SHP77 treated with DMSO at 0.1 percent for 48 hours (cell line): ENCODE results near the gene VAV2.

Source experiments
- DNase-seq: peaks from one replicate; lab custom pipeline; 2025; lab: John Stamatoyannopoulos, UW

VAV2 gene

GRCh38 chr9:133740911-133741310 lies 251.2 kb downstream of the VAV2 start:
- no peak for DNase-seq

- no peak for DNase-seq
These were observed 252.5 kb downstream of the VAV2 start for GRCh38 chr9:133739408-133740280.

- no peak for DNase-seq
These were observed 253.4 kb downstream of the VAV2 start for GRCh38 chr9:133738640-133739225.

DNA sequence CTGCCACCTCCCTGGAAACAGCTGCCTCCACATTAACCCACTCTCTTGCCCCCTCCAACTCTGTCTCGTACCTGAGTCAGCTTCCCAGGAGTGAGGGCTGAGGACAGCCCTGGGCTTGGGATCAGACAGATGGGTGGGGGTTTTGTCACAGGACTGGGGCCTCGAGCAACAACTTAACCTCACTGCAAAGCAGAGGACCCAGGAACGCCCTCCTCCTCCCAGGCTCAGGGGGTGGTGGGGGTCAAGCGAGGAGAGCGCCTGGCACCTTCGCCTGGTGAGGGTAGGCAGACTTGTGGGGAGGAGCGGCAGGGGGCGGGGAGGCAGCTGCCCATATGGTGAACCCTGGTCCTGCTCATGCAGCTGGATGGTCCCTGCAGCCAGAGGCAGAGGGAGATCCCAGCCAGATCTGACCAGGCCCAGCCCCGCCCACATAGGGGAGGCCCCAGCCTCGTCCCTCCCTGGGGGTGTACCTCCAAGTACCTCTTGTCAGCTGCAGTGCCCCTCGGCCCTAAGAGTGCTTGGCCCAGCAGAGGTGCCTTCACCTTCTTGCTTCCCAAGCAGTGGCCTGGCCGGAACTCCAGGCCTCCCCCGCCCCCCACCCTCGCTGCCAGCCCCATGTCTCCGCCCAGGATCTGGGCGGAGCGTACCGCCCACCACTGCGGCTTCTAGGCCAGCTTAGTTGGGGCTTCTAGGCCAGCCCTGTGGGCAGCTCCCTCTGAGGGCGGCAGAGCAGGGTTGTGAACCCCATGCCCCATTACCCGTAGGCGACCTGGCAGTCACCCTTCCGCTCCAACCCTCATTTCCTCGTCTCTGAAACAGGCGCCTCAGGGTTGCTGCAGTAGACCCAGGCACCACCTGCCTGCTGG lies 254.1 kb downstream of the VAV2 start, which contains the start of gene SARDH:
TSS of gene SARDH (minus strand) at position 579 of the 866 bp plus-strand sequence. CDS start 4,179 bp downstream, outside the sequence.
- DNase-seq: peak; percentile 43

DNA sequence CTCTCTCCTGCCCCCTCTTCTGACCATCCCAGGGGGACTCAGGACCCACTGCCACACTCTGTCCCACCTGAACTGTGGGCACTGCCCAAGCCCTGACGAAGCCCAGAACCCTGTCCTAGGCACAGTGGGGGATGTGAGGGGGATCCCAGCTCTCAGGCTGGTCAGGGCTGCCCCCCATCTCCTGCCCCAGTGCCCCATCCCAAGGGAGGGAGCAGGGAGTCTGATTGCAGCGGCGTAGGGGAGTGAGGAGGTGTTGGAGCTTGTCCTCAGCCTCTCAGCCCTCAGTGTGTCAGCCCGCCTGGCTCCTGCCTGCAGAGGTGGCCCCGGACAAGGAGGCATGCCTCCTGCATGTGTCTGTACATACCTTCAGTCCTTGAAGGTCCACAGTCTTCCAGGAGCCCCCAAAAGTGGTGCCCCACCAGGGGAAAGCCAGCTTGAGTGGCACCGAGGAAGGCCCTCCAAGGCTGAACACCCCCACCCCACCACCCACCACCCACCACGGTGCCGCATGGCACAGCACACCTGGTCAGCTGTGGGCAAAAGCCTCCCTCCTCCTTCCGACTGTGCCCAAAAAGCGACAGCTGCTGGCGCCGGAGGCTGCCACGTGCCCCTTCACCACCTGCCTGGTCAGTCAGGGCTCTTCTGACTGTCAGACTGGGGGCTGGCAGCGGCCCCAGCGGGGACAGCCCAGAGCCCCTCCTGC lies 254.9 kb downstream of the VAV2 start:
- peak; percentile 37 for DNase-seq

- DNase-seq: no peak
These were observed 256.2 kb downstream of the VAV2 start for GRCh38 chr9:133735931-133736330.

DNA sequence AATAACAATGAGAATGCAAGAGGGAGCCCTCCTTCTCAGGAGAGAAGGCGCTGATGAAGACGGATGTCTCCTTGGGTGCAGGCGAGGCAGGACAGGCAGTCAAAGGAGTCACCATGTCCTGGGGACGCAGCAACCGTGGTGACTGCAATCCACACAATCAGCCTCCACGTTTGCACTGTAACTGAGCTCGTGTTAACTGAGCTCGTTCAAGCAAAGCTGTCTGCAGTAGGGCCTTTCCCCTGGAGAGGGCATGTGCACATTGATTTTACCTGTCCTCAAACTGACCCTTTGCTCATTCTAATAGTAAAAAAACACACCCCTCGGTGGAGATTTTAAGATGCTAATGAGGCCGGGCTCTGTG lies 256.7 kb downstream of the VAV2 start:
- DNase-seq: no peak

DNA sequence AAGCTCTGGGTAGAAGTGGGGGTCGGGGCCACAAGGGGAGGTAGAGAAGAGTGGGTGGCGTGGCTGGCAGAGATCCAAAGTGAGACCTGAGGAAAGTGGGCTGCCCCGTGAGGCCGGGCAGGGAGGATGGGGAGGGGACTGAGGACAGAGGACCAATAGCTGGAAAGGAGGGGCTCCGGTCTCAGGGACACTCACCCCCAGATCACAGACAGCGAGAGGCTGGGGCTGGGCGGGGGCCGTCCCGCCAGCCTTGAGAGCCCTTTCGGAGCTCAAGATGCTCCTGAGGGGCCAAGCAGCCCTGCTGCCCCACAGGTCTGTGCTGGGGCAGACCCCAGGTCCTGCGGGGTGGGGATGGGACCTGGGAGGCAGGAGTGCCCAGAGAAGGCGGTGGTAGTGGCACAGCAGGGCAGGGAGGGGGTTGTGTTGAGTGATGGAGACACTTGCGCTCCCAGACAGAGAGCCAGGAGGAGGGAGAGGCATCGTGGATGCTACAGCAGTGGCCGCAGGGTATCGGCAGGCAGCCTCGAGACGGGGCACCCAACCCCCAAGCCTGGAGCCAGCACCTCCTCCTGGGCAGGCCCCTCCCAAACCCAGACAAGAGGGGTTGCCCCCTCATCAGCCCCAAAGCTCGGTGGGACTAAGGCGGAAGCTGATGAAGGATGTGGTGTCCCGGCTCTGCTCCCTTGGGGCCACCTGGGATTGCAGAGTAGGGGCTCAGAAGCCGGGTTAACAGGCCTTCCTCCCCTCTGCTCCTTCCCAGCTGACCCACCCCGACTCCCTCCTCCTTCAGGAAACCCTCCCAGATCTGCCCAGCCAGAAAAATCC lies 257.3 kb downstream of the VAV2 start:
- DNase-seq: no peak

GRCh38 chr9:133733796-133734533 lies 258.2 kb downstream of the VAV2 start:
- no peak for DNase-seq

DNA sequence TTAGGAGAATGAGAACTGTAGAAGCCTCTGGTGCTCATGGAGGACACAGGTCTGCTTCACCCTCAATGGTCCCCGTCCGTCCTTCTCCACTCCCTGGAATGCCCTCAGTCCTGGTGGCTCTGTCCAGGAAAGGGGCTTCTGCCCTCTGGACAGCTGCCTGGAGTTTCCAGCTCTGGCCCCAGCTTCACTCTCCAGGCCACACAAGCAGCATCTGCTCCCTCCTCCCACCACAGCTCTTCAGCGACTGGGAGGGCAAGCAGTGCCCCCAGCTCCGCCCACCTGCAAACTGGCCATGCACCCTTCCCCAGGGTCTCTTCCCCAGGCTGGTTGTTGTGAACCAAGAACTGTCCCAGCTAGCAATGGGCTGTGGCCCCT lies 258.7 kb downstream of the VAV2 start:
- DNase-seq: no peak

DNA sequence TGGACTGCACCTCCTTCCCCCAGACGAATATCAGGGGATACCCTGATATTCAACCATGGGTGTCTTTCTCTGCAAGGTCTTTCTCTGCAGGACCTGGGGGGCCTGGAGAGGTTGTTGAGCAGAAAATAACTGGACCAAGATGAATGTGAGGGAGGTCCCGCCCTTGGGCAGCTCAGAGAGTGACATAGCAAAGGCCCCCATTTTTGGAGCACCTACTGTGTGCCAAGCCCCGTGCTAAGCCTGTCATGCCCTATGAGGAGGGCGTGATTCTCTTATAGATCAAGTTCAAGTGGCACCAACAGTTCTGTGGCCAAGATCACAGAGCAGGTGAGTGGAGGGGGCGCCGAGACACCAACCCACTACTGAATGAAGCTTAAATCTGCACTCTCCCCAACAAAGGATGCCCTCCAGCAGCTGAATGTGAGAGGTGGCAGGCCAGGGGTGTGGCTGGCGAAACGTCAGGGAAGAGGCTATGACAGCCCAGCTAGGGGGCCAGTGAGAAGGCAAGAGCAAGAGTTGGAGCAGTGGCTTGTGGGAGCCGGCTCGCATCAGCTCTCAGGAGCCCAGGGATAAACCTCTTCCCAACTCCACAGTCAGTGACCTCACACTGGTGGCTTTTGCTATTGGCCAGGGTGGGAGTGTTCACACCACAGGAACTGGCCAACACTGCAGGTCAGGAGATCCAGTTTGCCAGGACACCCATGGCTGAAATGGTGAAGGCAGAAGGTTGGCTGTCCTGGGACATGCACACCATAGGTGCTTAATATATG lies 259.3 kb downstream of the VAV2 start:
- no peak for DNase-seq

GRCh38 chr9:133731876-133732638 lies 260.1 kb downstream of the VAV2 start:
- DNase-seq: peak; percentile 55

- no peak for DNase-seq
These were observed 261.0 kb downstream of the VAV2 start for GRCh38 chr9:133730994-133731715.

DNA sequence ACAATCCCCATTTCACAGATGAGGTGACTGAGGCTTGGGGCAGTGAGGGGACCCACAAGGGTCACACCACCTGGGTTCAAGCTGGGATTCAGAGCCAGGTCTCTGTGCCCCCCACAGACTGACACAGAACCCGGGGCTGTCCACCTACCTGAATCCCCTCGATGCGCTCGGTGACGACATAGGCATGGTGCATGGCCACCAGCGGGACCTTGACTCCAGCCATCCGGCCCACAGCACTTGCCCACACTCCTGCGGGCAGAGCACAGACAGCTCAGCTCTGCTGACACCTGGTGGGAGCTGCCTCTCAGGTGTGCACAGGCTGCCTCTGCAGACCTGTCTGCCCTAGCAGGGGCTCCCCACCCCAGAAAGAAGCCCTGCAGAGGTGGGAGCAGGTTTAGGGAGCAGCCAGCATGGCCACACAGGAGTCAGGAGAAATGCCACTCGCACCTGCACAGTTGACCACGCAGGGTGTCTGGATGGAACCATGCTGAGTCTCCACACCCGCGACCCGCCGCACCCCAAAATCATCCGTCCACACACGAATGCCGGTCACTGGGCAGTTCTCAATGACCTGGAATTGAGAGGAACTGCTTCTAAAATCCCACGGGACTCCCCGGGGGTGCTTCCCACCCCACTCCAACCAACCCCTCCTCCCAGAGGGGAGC lies 262.4 kb downstream of the VAV2 start:
- no peak for DNase-seq

DNA sequence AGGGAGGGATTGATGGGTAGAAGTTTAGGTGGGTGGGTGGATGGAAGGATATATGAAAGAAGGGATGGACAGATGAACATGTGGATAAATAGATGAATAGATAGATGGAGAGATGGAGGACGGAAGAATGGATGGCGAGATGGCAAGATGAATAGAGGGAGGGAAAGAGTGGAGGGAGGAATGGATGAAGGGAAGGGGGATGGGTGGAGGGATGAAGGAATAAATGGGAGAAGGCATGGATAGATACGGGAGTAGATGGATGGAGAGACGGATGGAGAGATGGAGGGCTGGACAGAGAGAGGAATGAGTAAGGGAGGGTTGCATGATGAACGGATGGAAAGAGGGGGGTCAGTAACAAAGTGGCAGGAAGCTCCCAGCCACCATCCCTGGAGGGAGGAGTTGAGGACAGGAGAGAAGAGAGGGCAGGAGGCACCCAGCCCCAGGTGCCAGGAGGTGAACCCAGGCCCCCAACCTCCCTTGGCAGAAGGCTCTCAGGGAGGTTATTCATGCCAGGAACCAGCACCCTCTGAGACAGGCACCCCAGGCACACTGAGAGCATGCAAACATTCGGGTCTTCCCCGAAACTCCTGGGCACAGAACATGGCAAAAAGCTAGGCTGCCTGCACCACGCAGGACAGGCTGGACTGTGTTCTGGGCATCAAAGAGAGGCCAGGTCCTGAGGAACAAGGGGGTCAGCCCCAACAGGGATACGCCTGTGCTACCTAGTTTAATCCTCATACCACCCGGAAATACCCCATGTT lies 263.1 kb downstream of the VAV2 start:
- no peak for DNase-seq

DNA sequence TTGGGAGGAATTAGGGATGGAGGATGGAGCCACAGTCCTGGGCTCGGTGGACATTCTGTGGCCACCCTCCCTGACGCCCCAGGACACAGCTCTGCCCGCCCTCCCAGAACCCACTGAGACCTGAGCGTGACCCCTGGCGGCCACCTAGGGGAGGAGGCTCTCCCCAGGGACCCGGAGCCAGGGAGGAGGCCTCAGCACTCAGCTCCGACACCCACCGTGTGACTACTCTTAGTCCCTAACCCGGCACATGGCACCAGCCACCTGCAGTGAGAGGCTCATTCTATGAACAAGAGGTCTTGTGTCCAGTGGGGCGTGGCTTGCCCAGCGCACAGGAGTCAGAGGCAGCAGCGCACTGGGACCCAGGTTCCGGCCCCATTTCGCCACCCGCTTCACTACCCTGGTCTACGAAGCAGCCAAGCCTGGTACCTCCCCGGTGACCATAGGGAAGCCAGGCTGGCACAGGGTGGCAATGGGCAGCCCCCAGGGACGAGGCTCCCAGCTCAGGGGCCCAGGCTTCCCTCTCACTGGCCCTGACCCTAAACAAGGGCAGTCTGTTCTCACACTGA lies 264.2 kb downstream of the VAV2 start:
- DNase-seq: no peak
